ENCODE measurements around the gene C1RL.

DNA sequence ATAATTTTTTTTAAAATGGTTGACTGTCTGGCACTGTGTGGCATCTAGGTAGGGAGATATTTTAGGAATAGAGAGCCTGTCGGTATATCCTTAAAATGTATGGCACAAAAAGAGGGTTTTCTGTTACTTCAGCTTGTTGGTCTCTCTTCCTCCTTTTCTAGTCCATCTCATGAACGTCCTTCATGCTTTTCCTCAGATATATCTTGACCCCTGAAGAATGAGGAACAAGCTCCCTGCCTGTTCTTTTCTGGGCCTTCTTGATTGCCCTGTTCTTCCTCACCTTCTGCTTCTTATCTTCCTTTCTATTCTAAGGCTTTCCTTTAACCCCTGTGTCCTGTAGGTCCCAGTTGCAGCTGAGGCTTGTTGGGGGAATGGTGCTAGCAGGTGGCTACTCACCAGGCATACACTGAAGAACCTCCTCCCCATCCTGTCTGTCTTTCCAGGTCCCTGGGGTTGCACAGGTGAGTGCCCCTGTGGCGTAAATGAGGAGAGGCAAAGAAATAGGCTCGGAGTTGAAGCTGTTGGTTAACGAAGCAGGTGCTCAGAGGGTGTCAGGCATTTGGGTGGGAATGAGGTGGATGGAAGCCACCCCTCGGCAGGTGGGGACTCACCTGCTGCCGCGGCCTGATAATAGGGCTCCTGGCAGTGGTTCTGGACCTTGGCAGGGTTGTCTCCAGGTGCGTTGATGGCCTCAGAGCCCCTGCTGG, 9.6 kb downstream of the C1RL start:
- TF ChIP-seq, protein P1, sequence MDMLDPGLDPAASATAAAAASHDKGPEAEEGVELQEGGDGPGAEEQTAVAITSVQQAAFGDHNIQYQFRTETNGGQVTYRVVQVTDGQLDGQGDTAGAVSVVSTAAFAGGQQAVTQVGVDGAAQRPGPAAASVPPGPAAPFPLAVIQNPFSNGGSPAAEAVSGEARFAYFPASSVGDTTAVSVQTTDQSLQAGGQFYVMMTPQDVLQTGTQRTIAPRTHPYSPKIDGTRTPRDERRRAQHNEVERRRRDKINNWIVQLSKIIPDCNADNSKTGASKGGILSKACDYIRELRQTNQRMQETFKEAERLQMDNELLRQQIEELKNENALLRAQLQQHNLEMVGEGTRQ (CRISPR knock-in tag; IDR thresholded peaks at IDR 0.05) = no peak
- TF ChIP-seq MYBL2 (CRISPR knock-in tag; IDR thresholded peaks at IDR 0.05) (no peak), FOXP1 (CRISPR knock-in tag; IDR thresholded peaks at IDR 0.05; ENCODE audit: borderline replicate concordance) (no peak), RELA (CRISPR knock-in tag; IDR thresholded peaks at IDR 0.05; ENCODE audit: borderline replicate concordance) (no peak), SMAD3 (CRISPR knock-in tag; IDR thresholded peaks at IDR 0.05; ENCODE audit: borderline replicate concordance) (no peak), ZNF138 (CRISPR knock-in tag; conservative IDR thresholded peaks at IDR 0.05) (no peak), TCF7 (CRISPR knock-in tag; IDR thresholded peaks at IDR 0.05; ENCODE audit: low read depth) (no peak)
- TF ChIP-seq, protein P2, sequence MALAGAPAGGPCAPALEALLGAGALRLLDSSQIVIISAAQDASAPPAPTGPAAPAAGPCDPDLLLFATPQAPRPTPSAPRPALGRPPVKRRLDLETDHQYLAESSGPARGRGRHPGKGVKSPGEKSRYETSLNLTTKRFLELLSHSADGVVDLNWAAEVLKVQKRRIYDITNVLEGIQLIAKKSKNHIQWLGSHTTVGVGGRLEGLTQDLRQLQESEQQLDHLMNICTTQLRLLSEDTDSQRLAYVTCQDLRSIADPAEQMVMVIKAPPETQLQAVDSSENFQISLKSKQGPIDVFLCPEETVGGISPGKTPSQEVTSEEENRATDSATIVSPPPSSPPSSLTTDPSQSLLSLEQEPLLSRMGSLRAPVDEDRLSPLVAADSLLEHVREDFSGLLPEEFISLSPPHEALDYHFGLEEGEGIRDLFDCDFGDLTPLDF (CRISPR knock-in tag; IDR thresholded peaks at IDR 0.05) = no peak
- TF ChIP-seq, protein P3, sequence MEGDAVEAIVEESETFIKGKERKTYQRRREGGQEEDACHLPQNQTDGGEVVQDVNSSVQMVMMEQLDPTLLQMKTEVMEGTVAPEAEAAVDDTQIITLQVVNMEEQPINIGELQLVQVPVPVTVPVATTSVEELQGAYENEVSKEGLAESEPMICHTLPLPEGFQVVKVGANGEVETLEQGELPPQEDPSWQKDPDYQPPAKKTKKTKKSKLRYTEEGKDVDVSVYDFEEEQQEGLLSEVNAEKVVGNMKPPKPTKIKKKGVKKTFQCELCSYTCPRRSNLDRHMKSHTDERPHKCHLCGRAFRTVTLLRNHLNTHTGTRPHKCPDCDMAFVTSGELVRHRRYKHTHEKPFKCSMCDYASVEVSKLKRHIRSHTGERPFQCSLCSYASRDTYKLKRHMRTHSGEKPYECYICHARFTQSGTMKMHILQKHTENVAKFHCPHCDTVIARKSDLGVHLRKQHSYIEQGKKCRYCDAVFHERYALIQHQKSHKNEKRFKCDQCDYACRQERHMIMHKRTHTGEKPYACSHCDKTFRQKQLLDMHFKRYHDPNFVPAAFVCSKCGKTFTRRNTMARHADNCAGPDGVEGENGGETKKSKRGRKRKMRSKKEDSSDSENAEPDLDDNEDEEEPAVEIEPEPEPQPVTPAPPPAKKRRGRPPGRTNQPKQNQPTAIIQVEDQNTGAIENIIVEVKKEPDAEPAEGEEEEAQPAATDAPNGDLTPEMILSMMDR (IDR thresholded peaks at IDR 0.05) = no peak
- TF ChIP-seq, protein P4, sequence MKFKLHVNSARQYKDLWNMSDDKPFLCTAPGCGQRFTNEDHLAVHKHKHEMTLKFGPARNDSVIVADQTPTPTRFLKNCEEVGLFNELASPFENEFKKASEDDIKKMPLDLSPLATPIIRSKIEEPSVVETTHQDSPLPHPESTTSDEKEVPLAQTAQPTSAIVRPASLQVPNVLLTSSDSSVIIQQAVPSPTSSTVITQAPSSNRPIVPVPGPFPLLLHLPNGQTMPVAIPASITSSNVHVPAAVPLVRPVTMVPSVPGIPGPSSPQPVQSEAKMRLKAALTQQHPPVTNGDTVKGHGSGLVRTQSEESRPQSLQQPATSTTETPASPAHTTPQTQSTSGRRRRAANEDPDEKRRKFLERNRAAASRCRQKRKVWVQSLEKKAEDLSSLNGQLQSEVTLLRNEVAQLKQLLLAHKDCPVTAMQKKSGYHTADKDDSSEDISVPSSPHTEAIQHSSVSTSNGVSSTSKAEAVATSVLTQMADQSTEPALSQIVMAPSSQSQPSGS (CRISPR knock-in tag; IDR thresholded peaks at IDR 0.05; ENCODE audit: borderline replicate concordance, low read depth) = no peak

Data from WTC11 (cell line).